22Rv1 (cell line): ENCODE measurements around the gene SENP6.
"Not testable (repeated sequence)": the region's sequence is repeated elsewhere in the genome, so short reads cannot be mapped to it uniquely, and the experiment has no call there.

Experiments
- ZFX ChIP-seq: fragments of 450-650 bp; IDR thresholded peaks from 2 replicates; pipeline ENCODE4 v1.6.1; 2017; ENCODE audit warnings: antibody characterized with exemption, borderline replicate concordance
- TF ChIP-seq, protein P1 (sequence below): fragments of 450-650 bp; IDR thresholded peaks from 2 replicates; pipeline ENCODE4 v1.5.1; 2017; ENCODE audit warnings: mild to moderate bottlenecking

DNA sequence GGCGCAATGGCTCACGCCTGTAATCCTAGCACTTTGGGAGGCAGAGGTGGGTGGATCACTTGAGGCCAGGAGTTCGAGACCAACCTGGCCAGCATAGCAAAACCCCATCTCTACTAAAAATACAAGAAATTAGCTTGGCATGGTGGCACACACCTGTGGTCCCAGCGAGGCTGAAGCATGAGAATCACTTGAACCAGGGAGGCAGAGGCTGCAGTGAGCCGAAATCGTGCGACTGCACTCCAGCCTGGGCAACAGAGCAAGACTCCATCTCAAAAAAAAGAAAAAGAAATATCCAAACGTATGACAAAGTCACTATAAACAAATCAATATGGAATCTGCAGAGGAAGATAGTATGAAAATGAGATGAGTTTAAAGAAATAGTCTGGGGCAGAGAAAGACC lies 129.3 kb downstream of the SENP6 start:
- TF ChIP-seq, protein P1, sequence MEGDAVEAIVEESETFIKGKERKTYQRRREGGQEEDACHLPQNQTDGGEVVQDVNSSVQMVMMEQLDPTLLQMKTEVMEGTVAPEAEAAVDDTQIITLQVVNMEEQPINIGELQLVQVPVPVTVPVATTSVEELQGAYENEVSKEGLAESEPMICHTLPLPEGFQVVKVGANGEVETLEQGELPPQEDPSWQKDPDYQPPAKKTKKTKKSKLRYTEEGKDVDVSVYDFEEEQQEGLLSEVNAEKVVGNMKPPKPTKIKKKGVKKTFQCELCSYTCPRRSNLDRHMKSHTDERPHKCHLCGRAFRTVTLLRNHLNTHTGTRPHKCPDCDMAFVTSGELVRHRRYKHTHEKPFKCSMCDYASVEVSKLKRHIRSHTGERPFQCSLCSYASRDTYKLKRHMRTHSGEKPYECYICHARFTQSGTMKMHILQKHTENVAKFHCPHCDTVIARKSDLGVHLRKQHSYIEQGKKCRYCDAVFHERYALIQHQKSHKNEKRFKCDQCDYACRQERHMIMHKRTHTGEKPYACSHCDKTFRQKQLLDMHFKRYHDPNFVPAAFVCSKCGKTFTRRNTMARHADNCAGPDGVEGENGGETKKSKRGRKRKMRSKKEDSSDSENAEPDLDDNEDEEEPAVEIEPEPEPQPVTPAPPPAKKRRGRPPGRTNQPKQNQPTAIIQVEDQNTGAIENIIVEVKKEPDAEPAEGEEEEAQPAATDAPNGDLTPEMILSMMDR, result not testable (repeated sequence)
- not testable (repeated sequence) for TF ChIP-seq ZFX
